Measurements from ENCODE around the gene PDPK1.
"Not testable (repeated sequence)": the region's sequence is repeated elsewhere in the genome, so short reads cannot be mapped to it uniquely, and the experiment has no call there.

Gene PDPK1

DNA sequence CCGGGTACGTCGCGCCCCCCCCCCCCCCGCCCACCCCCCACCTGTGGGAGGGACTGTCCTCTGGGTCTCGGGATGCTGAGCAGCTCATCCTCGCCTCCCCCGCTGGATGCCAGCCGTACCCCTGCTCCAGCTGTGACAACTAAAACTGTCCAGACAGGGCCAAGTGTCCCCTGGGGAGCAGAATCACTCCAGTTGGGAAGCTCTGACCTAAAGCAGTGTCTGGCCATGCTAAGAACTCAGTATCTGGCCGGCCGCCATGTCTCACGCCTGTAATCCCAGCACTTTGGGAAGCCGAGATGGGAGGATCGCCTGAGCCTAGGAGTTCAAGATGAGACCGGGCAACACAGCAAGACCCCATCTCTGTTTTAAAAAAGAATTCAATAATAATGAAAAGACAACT lies 83.0 kb downstream of the PDPK1 start:
- not testable (repeated sequence) for DNase-seq

DNA sequence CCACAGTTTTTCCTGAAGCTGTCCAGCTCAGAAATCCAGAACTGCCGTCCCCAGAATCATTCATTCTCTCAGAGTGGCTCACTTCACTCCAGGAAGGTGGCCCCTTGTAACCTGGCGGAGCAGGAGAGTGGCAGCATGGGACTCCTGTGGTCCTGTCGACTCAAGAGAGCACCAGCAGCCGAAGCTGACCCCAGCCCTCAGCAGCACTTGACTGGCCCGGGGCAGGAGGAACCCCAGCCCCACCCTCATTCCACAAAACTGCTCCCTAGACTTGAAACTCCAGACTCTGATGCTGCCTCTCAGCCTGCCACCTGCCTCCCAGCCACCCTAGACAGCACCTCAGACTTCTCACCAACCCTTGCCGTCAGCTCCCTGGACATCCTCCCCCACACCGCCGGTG lies 83.6 kb downstream of the PDPK1 start:
- DNase-seq: not testable (repeated sequence)

DNA sequence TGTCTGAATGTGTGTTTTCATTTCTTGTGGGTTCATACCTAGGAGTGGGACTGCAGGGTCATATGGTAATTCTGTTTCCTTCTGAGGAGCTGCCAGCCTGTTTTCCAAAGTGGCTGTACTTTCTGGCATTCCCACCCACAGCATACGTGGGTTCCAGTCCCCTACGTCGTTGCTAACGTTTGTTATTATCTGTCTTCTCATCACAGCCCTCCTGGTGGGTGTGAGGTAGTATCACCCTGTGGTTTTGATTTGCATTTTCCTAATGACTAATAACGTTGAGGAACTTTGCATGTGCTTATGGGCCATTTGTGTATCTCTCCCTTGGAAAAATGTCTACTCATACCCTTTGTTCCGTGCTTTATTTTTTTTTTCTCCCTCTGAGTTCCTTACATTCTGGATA lies 89.3 kb downstream of the PDPK1 start:
- not testable (repeated sequence) for DNase-seq

DNA sequence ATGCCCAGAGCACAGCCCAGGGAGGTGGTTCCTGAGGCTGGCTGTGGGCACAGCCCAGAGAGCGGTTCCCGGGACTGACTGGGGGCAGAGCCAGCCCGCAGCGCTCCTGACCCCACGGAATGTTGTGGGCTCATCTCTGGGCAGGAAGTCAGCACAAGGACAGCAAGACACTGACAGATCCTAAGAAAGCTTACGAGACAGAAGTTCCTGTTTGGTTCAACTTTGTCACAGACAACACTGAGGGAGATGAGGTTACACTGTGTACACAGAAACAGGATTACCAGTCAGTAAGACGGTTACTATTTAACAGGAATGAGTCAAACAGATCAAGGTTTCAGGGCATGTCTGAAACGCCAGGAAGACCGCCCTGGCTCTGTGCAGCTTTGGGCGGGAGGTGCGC lies 93.4 kb downstream of the PDPK1 start:
- not testable (repeated sequence) for DNase-seq

DNA sequence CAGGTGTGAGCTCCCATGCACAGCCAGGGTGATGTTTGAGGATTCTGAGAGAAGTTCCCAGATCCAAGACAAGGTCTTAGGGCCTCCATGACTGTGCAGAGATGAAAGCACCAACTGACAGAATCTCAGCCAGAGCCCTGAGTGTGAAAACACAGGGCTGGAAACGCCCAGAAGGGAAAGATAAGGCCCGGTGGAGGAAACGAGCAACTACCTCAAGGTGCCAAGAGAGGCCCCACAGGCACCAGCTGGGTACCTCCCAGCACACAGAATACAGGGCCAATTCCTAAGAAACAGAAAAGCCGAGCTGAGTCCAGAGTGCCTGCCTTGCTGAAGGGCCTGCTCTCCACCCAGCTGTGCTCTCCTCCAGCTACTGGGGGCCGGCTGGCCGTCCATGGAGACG lies 94.5 kb downstream of the PDPK1 start:
- not testable (repeated sequence) for DNase-seq

DNA sequence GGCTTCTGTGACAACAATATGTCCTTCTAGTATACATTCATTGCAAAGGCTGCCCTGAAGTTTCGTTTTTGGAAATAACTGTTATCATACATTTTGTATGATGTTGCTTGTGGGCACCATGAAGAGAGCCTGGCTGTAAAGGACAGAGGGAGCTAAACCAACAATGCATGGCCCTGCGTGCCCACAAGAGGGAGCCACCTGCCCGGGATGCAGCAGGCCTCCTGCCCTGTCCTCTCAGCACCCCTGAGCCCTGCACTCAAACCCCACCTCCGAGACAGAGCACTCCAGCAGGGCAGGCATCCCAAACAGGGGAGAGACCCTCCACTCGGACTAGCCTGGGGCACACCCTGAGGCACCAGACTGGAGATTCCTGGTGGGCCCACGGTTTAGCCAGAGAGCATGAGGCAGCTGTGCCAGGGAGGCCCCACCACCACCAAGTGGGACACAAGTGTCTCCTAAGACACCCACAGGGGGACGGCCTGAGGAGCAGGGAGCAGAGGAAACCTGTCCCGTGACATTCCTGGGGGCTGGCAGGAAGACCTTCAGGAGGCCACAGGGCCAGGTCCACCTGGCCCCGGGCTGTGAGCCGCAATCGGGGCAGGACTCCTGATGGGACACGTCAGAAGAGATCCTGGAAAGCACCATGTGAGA lies 101.4 kb downstream of the PDPK1 start:
- DNase-seq: not testable (repeated sequence)

DNA sequence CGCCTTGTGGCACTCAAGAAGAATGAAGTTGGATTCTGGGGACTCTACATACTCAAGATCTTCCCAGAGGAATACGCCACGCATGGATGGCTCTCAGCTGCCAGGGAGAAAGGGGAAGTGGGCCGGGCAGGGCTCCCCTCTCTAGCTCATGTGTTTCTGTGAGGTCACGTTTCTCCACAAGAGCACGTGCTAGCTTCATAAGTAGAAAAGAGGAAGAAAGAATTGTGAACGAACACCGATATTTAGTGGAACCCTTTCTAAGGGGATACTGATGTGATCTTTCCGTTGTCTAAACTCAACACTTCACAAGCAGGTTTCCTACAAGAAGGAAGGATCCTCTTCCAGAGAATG lies 101.9 kb downstream of the PDPK1 start:
- DNase-seq: not testable (repeated sequence)

DNA sequence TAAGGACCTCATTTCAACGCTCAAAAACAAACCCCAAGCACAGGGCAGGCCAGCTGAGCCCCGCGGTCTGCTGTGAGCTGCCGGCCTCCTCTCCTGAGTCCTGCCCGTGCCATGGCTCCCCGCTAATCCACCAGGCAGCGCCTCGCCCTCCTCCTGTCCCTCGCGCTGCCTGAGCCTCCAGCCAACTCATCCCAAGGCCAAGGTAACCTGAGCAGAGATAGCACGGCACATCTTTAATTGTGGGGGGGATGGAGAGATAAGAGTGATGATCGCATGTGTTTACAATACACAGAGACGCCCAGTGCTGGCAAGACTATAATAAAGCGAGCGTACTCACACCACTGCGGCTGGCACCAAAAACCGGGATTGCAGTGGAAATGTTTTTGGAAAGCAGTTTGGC lies 104.7 kb downstream of the PDPK1 start:
- not testable (repeated sequence) for DNase-seq

DNA sequence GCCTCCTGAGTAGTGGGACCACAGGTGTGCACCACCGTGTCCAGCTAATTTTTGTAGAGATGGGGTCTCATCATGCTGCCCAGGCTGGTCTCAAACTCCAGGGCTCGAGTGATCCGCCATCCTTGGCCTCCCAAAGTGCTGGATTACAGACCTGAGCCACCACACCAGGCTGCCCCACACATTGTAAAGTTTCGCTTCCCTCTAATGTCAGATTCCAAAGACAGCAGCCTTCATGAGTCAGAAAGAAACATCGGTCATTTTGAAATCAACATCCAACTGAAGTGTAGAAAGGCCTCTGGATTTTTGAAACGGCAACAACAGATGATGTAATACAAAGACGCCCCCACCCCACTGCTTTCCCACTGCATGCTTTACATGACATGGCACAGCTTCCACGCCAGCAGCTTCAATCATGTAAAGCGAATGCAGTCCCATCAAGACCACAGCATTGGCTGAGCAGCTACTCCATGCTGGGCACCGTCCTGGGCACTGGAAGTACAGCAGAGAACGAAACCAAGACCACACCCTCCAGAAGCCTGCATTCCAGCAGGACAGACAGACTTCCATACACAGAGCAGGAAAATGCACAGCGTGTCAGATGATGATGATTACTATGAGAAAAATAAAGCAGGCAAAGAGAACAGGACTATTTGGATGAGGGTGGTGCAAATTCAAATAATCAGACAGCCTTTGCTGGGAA lies 107.1 kb downstream of the PDPK1 start:
- DNase-seq: not testable (repeated sequence)

DNA sequence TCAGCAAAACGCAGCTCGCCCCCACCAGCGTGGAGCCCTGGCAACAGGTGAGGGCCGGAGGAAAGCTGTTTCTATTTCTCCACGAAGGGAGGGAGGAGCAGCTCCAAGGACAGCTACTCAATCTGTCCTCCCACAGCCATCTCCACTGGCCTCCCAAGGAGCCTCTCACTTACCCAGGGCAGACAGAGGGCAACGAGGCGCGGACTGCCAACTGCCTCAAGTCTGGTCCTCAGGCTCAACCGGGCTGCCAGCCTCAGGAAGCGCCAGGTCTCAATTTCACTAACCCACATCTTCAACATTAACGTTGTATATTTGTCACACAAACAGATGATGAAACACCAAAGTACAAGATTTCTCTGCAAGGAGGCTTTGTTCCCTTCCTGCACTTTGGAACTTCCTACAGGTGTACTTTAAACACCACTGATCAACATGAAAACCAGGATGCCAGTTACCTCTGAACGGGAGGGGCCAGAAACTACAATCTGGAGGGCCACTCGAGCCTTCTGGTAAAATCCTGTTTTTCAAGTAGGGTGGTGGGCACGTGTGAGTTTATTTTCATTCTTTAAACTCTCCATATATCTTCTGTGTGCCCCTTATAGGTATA lies 113.5 kb downstream of the PDPK1 start:
- DNase-seq: not testable (repeated sequence)

All from NCI-H82 (cell line).